Measurements from ENCODE around the gene PRKG1.
"Not testable (repeated sequence)": the region's sequence is repeated elsewhere in the genome, so short reads cannot be mapped to it uniquely, and the experiment has no call there.

PRKG1 gene

DNA sequence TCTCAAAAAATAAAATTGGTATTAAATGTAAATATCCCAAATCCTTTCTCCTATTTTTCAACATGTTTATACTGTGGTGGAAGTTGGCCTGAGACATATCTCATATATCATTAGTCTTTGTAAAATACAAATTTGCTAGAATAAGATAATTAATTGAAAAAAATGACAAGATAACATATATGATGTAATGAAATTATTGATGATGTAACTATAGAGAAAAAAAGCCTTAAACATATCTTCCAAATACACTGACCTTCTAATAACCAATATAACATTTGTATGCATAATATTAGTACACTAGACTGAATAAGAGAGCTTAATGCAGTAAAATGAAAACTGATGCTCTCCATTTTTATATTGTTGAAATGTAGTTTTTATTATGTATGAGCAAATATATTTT is 104.3 kb downstream of the PRKG1 start:
- no peak for DNase-seq

DNA sequence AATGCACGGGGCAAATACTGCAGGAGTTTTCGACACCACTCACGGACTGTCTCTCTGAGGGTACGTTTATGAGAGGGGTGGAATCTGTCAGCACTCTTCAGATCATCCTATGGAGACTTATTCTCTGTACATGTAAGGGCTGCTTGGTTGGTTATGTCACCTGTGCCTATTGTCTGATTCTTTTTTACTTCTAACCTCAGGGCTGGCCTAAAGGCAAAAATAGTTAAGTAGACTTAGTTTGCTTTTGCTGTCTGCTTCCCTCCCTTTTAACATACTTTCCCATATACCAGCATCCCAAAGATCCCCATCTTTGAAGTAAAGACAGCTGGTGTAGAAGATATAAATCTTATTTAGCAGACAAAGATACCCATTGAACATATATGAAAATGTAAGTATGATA is 105.9 kb downstream of the PRKG1 start:
- DNase-seq = no peak

DNA sequence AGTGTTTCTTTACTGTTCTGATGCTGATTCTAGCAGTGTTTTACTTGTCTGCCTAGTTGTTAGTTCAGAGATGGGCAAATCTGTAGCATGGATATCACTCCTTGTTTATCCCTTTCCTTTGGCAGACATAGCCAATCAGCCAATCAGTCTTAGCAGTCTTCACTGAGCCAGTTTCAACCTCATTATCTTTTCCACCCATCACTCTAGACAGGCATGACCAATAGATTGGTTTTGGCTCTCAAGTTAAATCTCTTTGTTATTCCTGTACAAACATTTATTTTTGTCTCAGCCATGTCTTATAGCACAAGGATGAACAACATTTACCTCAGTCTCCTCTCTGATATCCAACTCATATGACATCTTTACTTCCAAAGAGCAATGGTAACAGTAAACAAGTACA is 109.5 kb downstream of the PRKG1 start:
- no peak for DNase-seq

- no peak for DNase-seq
Observed at GRCh38 chr10:51186361-51186760, 112.1 kb downstream of the PRKG1 start.

- no peak for DNase-seq
Observed at GRCh38 chr10:51188008-51188407, 113.7 kb downstream of the PRKG1 start.

DNA sequence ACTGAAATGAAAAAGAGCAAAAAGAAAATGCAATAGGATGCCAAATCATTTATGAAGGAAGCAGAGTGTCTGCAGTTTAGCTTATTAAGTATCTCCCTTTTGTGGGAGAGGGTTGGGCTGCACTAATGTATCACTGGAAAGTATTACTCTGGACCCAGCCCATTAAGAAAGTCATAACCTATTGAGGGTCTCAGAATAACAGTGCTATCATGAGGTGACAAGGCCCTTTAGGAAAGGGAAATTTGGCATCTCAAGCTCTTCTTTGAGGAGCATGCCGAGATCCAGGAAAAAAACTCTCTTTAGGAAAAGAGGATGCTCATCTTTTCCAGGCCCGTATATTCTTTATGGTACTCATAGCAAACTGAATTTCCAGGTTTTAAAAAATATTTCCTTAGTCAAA is 114.6 kb downstream of the PRKG1 start:
- DNase-seq = no peak

GRCh38 chr10:51196508-51197175 is 122.4 kb downstream of the PRKG1 start:
- no peak for DNase-seq

DNA sequence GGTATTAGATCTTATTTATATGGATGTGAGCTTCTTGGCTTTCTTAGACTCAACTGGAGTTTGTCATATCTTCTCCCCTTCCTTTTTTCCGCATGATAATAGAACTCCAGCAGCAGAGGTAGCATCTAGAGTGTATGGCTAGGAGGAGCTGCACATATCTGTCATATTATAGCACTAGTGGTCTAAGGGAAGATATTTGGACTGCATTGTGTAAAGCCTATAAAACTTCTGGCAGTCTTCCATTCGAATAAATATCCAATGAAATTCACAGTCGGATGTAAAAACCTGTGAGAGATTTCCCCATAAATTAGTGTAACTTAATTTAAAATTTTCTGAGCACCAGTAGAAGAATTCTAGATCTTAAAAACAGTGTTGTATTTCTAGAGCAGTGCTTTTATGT is 123.9 kb downstream of the PRKG1 start:
- no peak for DNase-seq

DNA sequence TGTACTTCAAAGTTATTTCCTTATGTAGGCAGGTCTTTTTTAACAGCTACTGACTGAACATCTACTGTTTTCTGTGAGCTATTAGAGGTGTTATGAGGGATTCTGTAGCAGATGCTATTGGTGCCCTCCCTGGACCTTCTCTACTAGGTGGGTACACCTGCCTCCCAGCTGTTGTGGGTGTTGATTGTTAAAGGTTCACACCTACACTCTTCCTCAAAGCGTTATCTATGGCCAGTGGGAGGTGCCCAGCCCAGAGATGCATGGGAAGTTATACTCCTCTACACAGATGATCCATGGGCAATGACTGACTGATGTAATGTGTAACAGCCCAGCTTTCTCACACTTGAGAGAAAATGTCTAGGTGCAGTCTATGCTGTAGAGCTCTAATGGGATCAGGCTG is 127.7 kb downstream of the PRKG1 start:
- no peak for DNase-seq

DNA sequence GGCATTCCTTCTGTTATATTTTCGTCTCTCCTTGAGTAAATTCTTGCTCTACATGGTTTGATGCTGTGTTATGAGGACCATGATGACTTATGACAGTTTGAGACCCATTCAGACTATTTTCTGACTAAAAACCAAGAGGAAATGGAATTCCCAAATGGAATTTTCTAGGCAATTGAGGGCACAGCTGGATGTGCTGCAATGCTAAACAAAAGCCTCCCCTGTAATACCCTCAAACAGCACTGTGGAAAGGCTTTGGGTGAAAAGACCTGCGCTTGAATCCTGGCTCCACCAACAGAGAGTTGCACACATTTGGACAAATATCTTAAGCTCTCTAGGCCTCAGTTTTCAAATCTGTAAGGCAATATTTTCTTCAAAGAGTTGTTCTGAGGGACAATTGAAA is 129.1 kb downstream of the PRKG1 start:
- DNase-seq = no peak

DNA sequence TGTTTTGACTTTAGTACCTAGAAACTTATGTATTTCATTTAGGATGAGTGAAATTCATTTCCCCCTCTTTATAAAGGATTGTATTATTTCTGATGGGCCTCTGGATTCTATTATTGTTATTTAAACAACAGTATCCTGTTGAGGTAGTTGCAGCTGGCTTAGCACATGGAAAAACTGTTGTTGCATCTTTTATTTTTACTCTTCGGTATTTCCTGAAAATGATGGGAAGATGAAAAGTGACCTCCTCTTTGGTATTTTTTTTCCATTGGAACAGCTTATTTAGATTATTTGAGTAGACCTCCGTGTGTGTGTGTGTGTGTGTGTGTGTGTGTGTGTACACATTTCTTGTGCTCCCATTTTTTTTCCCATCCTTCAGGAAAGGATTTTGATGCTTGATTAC is 129.8 kb downstream of the PRKG1 start:
- no peak for DNase-seq

DNA sequence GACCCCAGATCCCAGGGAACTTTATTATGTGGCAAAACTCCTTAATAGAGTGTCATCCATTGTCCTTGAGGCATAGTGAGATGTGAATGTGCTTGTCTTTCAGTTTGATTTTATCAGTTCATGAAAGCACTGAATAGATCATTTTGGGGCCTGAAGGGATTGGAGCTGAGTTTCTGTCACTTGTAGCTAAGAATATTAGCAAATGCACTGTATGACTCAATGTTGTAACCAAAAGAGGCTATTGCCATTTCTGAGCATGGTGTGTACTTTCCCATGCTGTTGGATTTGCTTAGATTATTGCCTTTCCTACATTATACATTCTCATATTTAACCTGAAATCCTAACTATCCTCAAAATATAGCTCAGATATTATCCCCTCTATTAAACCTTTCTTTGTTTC is 130.4 kb downstream of the PRKG1 start:
- DNase-seq = no peak

GRCh38 chr10:51206500-51206899 is 132.2 kb downstream of the PRKG1 start:
- DNase-seq = no peak

DNA sequence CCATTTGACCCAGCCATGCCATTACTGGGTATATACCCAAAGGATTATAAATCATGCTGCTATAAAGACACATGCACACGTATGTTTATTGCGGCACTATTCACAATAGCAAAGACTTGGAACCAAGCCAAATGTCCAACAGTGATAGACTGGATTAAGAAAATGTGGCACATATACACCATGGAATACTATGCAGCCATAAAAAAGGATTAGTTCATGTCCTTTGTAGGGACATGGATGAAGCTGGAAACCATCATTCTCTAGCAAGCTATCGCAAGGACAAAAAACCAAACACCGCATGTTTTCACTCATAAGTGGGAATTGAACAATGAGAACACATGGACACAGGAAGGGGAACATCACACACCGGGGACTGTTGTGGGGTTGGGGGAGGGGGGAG is 138.7 kb downstream of the PRKG1 start:
- not testable (repeated sequence) for DNase-seq

DNA sequence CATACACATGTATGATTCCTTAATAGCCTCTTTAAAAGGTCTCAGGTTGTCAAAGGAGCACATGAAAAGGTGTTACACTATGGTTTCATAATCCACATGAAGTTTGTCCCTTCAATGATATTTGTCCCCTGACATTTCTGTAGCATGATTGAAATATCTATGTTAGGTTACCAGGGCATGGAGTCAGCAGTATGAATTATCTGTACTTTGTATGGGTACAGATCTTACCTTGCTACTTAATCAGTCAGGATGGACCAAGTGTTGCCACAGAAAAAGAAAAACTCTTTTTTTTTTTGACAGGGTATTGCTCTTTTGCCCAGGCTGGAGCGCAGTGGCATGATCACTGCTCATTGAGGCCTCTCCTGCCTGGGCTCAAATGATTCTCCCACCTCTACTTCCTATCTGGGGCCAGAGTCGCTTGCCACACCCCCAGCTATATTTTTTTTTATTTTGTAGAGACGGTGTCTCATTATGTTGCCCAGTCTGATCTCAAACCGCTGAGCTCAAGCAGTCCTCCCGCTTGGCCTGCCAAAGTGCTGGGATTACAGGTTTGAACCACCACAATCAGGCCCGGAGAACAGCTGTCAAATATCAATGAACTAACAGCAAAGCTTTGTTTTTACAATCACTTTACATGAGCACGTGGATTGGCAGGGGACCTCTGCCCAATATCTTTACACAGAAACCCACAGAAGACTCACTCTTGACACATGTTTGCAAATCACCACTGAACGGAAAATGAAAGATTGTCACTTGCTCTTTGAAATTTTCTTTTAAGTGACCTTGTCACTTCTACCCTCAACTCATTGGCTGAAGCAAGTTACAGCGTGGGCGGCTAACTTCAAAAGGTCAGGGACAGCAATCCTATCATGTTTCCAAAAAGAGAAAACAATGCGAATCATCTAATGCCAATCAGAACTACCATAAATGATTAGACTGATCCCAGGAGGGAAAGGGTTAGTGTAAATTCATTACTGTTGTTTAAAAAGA is 140.2 kb downstream of the PRKG1 start:
- peak in 1 of 2 experiments; percentile 3 for DNase-seq

DNA sequence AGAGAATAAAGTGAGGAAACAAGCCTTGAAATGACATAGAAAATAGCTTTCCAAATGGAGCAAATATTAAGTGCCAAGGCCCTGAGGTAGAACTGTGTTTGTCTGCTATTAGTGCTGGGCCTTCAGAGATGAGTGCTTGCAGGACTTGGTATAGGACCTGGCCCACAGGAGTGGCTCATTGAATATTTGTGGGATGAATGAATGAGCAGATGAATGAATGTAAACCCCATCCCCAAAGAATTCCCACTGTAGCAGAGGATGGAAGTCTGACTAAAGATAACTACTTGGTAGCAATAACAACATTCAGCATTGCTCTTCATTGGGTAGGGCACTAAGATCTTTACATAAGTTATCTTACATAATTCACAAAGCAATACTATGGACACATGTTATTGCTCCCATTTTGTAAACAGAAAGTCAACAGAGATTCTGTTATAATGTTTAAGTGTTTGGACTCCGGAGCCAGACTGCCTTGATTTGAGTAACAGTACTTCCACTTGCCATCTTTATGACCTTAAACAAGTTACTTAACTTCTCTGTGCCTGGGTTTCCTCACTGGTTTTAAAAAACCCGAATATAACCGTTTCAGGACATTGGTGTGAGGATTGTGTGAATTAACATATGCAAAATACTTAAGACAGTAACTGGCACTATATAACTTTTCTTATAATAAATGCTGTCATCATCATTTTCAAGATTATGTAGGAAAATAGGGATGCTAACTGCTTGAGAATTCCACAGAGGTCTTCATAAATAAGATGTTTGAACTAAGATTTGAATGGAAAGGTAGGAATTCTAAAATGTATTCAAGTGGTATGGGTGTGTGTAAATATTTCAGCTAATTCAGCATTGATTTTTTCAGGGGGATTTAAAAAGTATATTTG is 141.9 kb downstream of the PRKG1 start:
- DNase-seq = no peak

- DNase-seq = no peak
Observed at GRCh38 chr10:51217505-51217904, 143.2 kb downstream of the PRKG1 start.

DNA sequence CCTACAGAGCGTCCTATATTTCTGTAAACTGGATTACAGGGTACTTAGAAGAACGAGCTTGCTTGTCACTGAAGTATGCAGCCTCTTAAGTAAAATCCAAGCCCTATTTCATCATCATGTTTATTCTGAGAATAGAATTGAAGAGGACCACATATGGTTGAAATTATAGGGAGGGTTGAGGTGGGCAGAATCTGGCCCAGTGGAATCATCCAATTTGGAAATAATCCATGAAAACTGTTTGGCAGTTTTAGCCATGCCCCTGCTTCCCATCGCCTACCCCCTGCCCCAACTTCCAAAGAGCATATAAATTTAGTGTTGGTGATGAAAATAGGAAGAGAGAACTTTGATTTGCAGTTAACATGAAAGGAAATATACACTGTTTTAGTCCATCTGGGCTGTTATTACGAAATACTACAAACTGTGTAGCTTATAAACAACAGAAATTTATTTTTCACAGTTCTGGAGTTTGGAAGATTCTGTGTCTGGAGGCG is 150.4 kb downstream of the PRKG1 start:
- peak in 1 of 2 experiments; percentile 26 for DNase-seq

DNA sequence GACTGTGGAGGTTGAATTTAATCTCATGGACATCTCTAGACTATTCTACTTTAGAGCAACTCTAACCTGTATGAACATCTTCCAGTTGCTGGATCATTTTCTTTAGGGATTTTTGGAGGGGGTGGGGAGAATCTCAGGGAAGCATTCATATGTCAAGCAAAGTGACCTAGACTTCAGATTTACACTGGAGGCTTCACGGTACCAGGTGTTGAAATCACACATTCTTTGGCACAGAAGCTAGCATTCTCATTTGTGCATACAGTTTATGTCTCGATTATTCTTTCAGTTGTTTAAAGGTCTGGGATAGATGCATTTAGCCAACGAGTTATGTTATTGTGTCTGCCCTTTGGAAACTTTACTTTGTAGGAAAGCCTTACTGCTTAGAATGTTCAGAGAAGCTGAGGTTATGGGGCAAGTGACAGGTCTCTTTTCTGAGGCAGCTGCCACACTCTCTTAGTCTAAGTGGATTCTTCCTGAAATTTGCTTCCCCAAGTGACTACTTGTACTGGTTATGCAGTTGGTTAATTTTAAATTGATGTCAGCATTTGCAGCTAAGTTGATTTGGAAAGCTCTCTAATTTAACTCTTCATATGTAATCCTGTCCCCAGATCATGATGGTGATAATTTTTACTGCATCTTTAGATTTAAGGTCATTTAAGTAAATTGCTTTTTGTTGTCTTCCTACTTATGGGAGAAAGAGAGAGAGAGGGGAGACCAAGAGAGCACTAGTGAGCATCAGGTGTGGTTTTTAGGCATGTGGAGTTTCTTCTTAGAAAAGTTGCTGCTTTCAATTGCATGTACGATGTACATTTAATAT is 153.8 kb downstream of the PRKG1 start:
- DNase-seq = no peak

- no peak for DNase-seq
Observed at GRCh38 chr10:51228714-51229100, 154.4 kb downstream of the PRKG1 start.

- no peak for DNase-seq
Observed at GRCh38 chr10:51230887-51231585, 156.7 kb downstream of the PRKG1 start.

Data from NCI-H446 (cell line).